H7 (cell line): ENCODE results near the gene RGS6. TPM values are rescaled to one million over a fixed set of nuclear protein-coding genes. Genes with fewer than 3 reads are reported as not detected.
A peak's percentile ranks its signal among the peaks of the same experiment; 100 is the strongest.
"Not testable (repeated sequence)": the region's sequence is repeated elsewhere in the genome, so short reads cannot be mapped to it uniquely, and the experiment has no call there.

Experiments used
- DNase-seq: peaks from one replicate; pipeline ENCODE4 v3.0.0; 2012
- H3K27me3 ChIP-seq: 2 replicates; pipeline ENCODE4 v1.6.0; 2011; ENCODE audit warnings: mild to moderate bottlenecking, low read length; ENCODE audit not compliant: control insufficient read depth, insufficient read depth
- H3K36me3 ChIP-seq: replicated peaks from 2 replicates; pipeline ENCODE4 v1.5.1; 2011; ENCODE audit warnings: low read length; ENCODE audit not compliant: control insufficient read depth, insufficient read depth
- H3K4me3 ChIP-seq: 2 replicates; pipeline ENCODE4 v1.5.1; 2011; ENCODE audit warnings: low read depth, mild to moderate bottlenecking, control low read depth, low read length, moderate library complexity; ENCODE audit not compliant: insufficient read depth
- total RNA-seq: library from RNA; depleted of rRNA; stranded (reverse); fragments of >200 nt; shearing (Covaris generic); gene quantifications from 2 replicates; pipeline ENCODE4 v1.2.3, GENCODE V29; 2014; rRNA removed

RGS6 gene
- 0.87 and 1.4 TPM in 2 replicates for total RNA-seq

- H3K36me3 ChIP-seq, result no peaks in the 10 kb centered on the region
- peak; percentile 93 for DNase-seq
- peak within 1 kb of the TSS; percentile 49 for H3K4me3 ChIP-seq
- peaks cover 36% of the 10 kb centered on the region for H3K27me3 ChIP-seq
These were observed at the start of gene RGS6 for GRCh38 chr14:71932229-71932981. Gene RGS6, plus strand, starts transcription at chr14:71932429.

- no peaks in the 10 kb centered on the region for H3K27me3 ChIP-seq
- H3K36me3 ChIP-seq, result no peaks in the 10 kb centered on the region
- no peak for DNase-seq
- H3K4me3 ChIP-seq, result no peak overlapping the region
These were observed 49.1 kb upstream of the RGS6 start for GRCh38 chr14:71883094-71883493.

- Histone ChIP-seq H3K4me3 (no peak overlapping the region), H3K27me3 (no peaks in the 10 kb centered on the region), H3K36me3 (no peaks in the 10 kb centered on the region)
- no peak for DNase-seq
These were observed 46.9 kb upstream of the RGS6 start for GRCh38 chr14:71885301-71885700.

- not testable (repeated sequence) for H3K4me3 ChIP-seq, H3K27me3 ChIP-seq, H3K36me3 ChIP-seq, DNase-seq
These were observed 44.4 kb upstream of the RGS6 start for GRCh38 chr14:71887802-71888201.

- Histone ChIP-seq H3K27me3 (no peaks in the 10 kb centered on the region), H3K4me3 (no peak overlapping the region), H3K36me3 (no peaks in the 10 kb centered on the region)
- no peak for DNase-seq
These were observed 41.7 kb upstream of the RGS6 start for GRCh38 chr14:71890541-71890940.

- H3K36me3 ChIP-seq, result no peaks in the 10 kb centered on the region
- DNase-seq, result no peak
- no peak overlapping the region for H3K4me3 ChIP-seq
- no peaks in the 10 kb centered on the region for H3K27me3 ChIP-seq
These were observed 41.0 kb upstream of the RGS6 start for GRCh38 chr14:71891185-71891584.

- H3K27me3 ChIP-seq, result no peaks in the 10 kb centered on the region
- DNase-seq, result no peak
- no peak overlapping the region for H3K4me3 ChIP-seq
- H3K36me3 ChIP-seq, result no peaks in the 10 kb centered on the region
These were observed 40.3 kb upstream of the RGS6 start for GRCh38 chr14:71891970-71892369.

- DNase-seq, result no peak
- H3K36me3 ChIP-seq, result no peaks in the 10 kb centered on the region
These were observed 27.2 kb upstream of the RGS6 start for GRCh38 chr14:71905031-71905430.

GRCh38 chr14:71905860-71906259 is 26.4 kb upstream of the RGS6 start:
- DNase-seq, result no peak
- no peaks in the 10 kb centered on the region for H3K27me3 ChIP-seq
- H3K4me3 ChIP-seq, result no peak overlapping the region
- no peaks in the 10 kb centered on the region for H3K36me3 ChIP-seq

More at GRCh38 chr14:71905031-71905430, 27.2 kb upstream of the RGS6 start:
- Histone ChIP-seq H3K27me3 (no peaks in the 10 kb centered on the region), H3K4me3 (no peak overlapping the region)

- Histone ChIP-seq H3K27me3 (no peaks in the 10 kb centered on the region), H3K36me3 (no peaks in the 10 kb centered on the region), H3K4me3 (no peak overlapping the region)
- no peak for DNase-seq
These were observed 24.3 kb upstream of the RGS6 start for GRCh38 chr14:71907793-71908515.

GRCh38 chr14:71911669-71912068 is 20.6 kb upstream of the RGS6 start:
- no peaks in the 10 kb centered on the region for H3K27me3 ChIP-seq

GRCh38 chr14:71913342-71913741 is 18.9 kb upstream of the RGS6 start:
- H3K36me3 ChIP-seq, result no peaks in the 10 kb centered on the region
- DNase-seq, result no peak
- no peak overlapping the region for H3K4me3 ChIP-seq

More at GRCh38 chr14:71911669-71912068, 20.6 kb upstream of the RGS6 start:
- no peak for DNase-seq
- Histone ChIP-seq H3K36me3 (no peaks in the 10 kb centered on the region), H3K4me3 (no peak overlapping the region)

GRCh38 chr14:71918955-71919354 is 13.3 kb upstream of the RGS6 start:
- peak; percentile 71 for DNase-seq
- no peaks in the 10 kb centered on the region for H3K36me3 ChIP-seq
- H3K27me3 ChIP-seq, result no peaks in the 10 kb centered on the region
- no peak overlapping the region for H3K4me3 ChIP-seq

More at GRCh38 chr14:71913342-71913741, 18.9 kb upstream of the RGS6 start:
- no peaks in the 10 kb centered on the region for H3K27me3 ChIP-seq

- H3K4me3 ChIP-seq, result no peak overlapping the region
- H3K27me3 ChIP-seq, result no peaks in the 10 kb centered on the region
- peak; percentile 47 for DNase-seq
- no peaks in the 10 kb centered on the region for H3K36me3 ChIP-seq
These were observed 8.7 kb upstream of the RGS6 start for GRCh38 chr14:71923513-71923912.
